ENCODE measurements around the gene NEIL1.
"Not testable (repeated sequence)": the region's sequence is repeated elsewhere in the genome, so short reads cannot be mapped to it uniquely, and the experiment has no call there.

- not testable (repeated sequence) for TF ChIP-seq POLR2A, POLR2AphosphoS5, EP300 (IDR thresholded peaks at IDR 0.05)
- peak; percentile 20 to 73 (median 33) for TF ChIP-seq CTCF (IDR thresholded peaks at IDR 0.05)
Observed at GRCh38 chr15:75299311-75299688, 47.5 kb upstream of the NEIL1 start.
